GM19238 (cell line): ENCODE results near the gene TOX4.
"Not testable (repeated sequence)": the region's sequence is repeated elsewhere in the genome, so short reads cannot be mapped to it uniquely, and the experiment has no call there.

Experiments
- DNase-seq: peaks from one replicate; pipeline ENCODE4 v3.0.0; 2011; ENCODE audit warnings: low spot score; ENCODE audit not compliant: insufficient read length

Gene TOX4

DNA sequence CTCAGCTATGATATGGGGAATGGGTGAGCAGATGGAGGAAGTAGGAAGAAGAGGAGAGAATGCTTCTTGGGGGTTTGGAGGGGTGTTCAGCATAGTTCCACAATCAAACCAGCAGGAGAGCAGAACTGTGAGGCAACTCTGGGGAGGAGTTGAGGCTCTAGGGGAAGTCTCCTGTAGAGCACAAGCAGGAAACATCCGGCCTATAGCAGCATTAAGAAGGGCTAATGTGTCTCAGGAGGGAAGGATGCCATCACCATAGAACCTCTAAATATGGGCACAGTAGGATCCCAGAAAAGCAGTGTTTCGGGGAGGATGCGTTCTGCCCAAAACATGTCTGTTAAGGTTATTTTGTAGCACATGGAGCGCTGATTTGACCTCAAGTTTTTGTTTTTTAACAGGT is 57.6 kb downstream of the TOX4 start:
- DNase-seq = no peak

DNA sequence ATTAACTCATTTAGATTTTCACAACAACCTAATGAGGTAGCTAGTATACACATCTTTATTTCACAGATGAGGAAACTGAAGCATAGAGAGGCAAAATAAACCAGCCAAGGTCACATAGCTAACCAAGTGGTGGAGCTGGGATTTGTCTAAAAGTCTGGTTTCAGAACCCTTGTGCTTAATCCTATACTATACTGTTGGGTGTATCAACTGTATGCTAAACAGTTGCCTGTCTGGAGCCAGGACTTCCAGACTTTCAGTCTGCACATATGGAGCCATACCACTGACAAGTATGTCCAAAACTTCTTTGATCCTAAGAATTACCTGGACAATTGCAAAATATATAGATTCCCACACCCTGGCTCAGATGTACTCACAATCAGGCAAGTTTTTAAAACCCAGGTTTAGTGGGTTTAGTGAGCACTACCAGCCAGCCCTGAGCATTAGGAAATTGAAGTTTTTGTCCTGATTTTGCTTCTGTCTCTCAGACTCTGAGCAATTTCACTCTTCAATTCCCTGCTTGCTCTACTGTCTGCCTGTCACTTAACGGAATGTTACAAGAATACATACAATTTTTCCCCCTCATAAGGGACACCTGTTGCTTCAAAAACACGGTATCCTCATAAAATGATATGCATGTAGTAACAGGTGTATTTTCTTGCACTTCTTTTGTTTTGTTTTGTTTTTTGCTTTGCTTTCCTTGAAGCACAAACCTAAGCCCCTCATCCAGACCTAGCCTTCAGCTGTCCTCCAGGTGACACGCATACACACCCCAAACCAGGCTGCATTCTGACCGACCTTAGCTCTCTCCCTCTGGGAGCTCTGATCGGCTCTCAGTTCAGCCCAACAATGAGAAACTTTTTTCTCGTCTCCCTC is 58.8 kb downstream of the TOX4 start:
- no peak for DNase-seq

GRCh38 chr14:21536418-21537089 is 59.6 kb downstream of the TOX4 start:
- no peak for DNase-seq

DNA sequence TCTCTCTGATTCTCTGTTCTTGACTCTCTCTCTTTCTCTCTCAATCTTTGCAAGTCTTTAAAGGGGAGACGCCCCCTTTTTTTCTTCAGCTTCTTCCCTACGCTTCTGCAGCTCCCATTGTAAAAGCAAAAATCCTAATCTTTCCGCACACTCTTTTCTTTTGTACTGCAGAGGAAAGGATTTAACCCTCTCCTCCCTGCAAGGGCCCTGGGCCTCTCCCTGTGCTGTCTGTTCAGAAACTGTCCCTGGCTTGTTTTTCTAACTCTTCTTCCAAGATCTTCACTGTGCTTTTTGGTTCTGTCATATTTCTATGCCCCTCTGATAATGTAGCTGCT is 60.1 kb downstream of the TOX4 start:
- DNase-seq = no peak

- no peak for DNase-seq
These were observed 62.4 kb downstream of the TOX4 start for GRCh38 chr14:21539189-21539940.

DNA sequence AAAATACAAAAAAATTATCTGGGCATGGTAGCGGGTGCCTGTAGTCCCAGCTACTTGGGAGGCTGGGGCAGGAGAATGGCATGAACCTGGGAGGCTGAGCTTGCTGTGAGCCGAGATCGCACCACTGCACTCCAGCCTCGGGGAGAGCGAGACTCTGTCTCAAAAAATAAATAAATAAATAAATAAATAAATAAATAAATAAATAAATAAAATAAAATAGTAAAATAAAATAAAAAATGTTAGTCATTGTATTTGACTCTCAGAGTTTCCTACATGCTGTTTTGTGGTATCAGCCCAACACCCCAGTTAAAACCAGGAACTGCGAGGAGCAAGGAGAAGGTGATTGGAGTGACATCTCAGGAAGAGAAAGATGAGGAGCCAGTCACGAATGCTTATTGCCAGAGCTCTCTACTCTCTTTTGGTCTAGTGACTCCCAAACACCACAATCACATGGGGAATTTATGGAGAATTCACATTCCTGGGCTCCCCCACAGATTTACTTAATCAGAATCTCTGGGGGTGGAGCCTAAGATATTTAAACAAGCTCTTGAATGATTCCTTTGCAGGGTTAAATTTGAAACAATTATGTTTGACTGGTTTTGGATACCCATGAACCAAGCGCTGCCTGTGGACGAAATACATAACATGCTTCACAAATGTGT is 64.5 kb downstream of the TOX4 start:
- no peak for DNase-seq

DNA sequence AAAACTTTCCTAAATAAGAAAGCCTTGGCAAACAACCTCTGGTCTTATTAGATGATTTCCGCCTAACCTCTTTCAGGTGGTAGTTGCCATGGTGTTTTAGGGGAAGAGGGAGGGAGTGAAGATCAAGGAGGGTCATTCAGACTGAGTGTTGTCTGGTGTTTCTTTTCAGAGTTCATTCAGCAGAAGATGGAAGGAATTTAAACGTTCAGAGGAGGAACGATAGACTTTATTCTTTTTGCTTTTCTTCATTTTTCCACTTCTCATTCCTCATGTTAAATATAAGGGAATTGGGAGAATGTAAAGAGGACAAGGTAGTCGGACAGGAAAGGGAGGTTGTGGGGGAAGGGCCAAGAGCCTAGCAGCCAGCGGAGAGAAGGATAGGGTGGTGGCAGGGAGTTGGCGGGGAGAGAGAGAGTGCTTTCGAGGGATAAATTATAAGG is 66.5 kb downstream of the TOX4 start:
- no peak for DNase-seq

DNA sequence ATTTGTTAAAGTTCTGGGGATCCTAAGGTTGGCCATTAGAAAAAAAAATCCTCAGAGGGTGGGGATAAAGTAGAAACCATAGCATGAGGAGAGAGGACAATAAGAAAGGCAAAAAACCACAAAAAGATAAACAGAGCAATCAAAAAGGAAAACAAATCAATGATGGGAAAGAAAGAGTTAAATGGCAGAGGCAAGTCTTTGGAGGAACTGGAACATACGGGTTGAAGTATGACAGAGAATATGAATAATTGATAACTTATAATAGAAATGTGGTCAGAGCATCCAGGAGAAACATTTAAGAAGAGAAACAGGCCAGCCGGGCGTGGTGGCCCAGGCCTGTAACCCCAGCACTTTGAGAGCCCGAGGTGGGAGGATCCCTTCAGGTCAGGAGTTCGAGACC is 67.0 kb downstream of the TOX4 start:
- DNase-seq = no peak

- not testable (repeated sequence) for DNase-seq
These were observed 67.6 kb downstream of the TOX4 start for GRCh38 chr14:21544588-21544987.
